Measurements from ENCODE around the gene GRM5.

Gene GRM5

GRCh38 chr11:88583251-88583650 lies 482.5 kb downstream of the GRM5 start:
- 82 to 95% methylated on average over 2 to 3 of the region's 4 CpGs for WGBS, 2 experiments (ENCODE audit: insufficient coverage in 2 of 2)
- no peaks in the 10 kb centered on the region for H3K36me3 ChIP-seq (ENCODE audit: control insufficient read depth, insufficient read depth, low read length)
- no peaks in the 10 kb centered on the region for H3K4me1 ChIP-seq (ENCODE audit: control insufficient read depth, insufficient read depth, low read length, poor library complexity, severe bottlenecking)
- no peak overlapping the region for H3K4me3 ChIP-seq (ENCODE audit: extremely low read depth, insufficient read depth, low read length, poor library complexity, severe bottlenecking)
- H3K9me3 ChIP-seq (ENCODE audit: control insufficient read depth, low read length), result no peaks in the 10 kb centered on the region
- H3K27ac ChIP-seq (ENCODE audit: low read depth, low read length, severe bottlenecking), result no peak overlapping the region

GRCh38 chr11:88579466-88579865 lies 486.3 kb downstream of the GRM5 start:
- no peak overlapping the region for H3K27ac ChIP-seq (ENCODE audit: low read depth, low read length, severe bottlenecking)
- H3K9me3 ChIP-seq (ENCODE audit: control insufficient read depth, low read length), result no peaks in the 10 kb centered on the region
- 77 to 89% methylated on average over 1 of the region's 1 CpG for WGBS, 2 experiments (ENCODE audit: insufficient coverage in 2 of 2)
- H3K36me3 ChIP-seq (ENCODE audit: control insufficient read depth, insufficient read depth, low read length), result no peaks in the 10 kb centered on the region
- H3K4me3 ChIP-seq (ENCODE audit: extremely low read depth, insufficient read depth, low read length, poor library complexity, severe bottlenecking), result no peak overlapping the region
- H3K4me1 ChIP-seq (ENCODE audit: control insufficient read depth, insufficient read depth, low read length, poor library complexity, severe bottlenecking), result no peaks in the 10 kb centered on the region

- Histone ChIP-seq H3K9me3 (ENCODE audit: control insufficient read depth, low read length) (no peaks in the 10 kb centered on the region), H3K36me3 (ENCODE audit: control insufficient read depth, insufficient read depth, low read length) (no peaks in the 10 kb centered on the region), H3K4me1 (ENCODE audit: control insufficient read depth, insufficient read depth, low read length, poor library complexity, severe bottlenecking) (no peaks in the 10 kb centered on the region), H3K27ac (ENCODE audit: low read depth, low read length, severe bottlenecking) (no peak overlapping the region), H3K4me3 (ENCODE audit: extremely low read depth, insufficient read depth, low read length, poor library complexity, severe bottlenecking) (no peak overlapping the region)
- WGBS, 2 experiments (ENCODE audit: insufficient coverage in 2 of 2), result 100% methylated on average over 1 of the region's 2 CpGs
Measured at GRCh38 chr11:88576741-88577140, 489.0 kb downstream of the GRM5 start.

- Histone ChIP-seq H3K9me3 (ENCODE audit: control insufficient read depth, low read length) (no peaks in the 10 kb centered on the region), H3K4me1 (ENCODE audit: control insufficient read depth, insufficient read depth, low read length, poor library complexity, severe bottlenecking) (no peaks in the 10 kb centered on the region), H3K4me3 (ENCODE audit: extremely low read depth, insufficient read depth, low read length, poor library complexity, severe bottlenecking) (no peak overlapping the region), H3K27ac (ENCODE audit: low read depth, low read length, severe bottlenecking) (no peak overlapping the region), H3K36me3 (ENCODE audit: control insufficient read depth, insufficient read depth, low read length) (no peaks in the 10 kb centered on the region)
- 83 to 93% methylated on average over 1 to 2 of the region's 2 CpGs for WGBS, 2 experiments (ENCODE audit: insufficient coverage in 2 of 2)
Measured at GRCh38 chr11:88575916-88576315, 489.9 kb downstream of the GRM5 start.

- Histone ChIP-seq H3K9me3 (ENCODE audit: control insufficient read depth, low read length) (no peaks in the 10 kb centered on the region), H3K4me1 (ENCODE audit: control insufficient read depth, insufficient read depth, low read length, poor library complexity, severe bottlenecking) (no peaks in the 10 kb centered on the region), H3K36me3 (ENCODE audit: control insufficient read depth, insufficient read depth, low read length) (no peaks in the 10 kb centered on the region), H3K4me3 (ENCODE audit: extremely low read depth, insufficient read depth, low read length, poor library complexity, severe bottlenecking) (no peak overlapping the region), H3K27ac (ENCODE audit: low read depth, low read length, severe bottlenecking) (no peak overlapping the region)
Measured at GRCh38 chr11:88569342-88569741, 496.4 kb downstream of the GRM5 start.

- Histone ChIP-seq H3K4me1 (ENCODE audit: control insufficient read depth, insufficient read depth, low read length, poor library complexity, severe bottlenecking) (peaks cover 11% of the 10 kb centered on the region), H3K4me3 (ENCODE audit: extremely low read depth, insufficient read depth, low read length, poor library complexity, severe bottlenecking) (no peak overlapping the region), H3K9me3 (ENCODE audit: control insufficient read depth, low read length) (no peaks in the 10 kb centered on the region), H3K36me3 (ENCODE audit: control insufficient read depth, insufficient read depth, low read length) (no peaks in the 10 kb centered on the region), H3K27ac (ENCODE audit: low read depth, low read length, severe bottlenecking) (no peak overlapping the region)
- WGBS, 2 experiments (ENCODE audit: insufficient coverage in 2 of 2), result 93 to 100% methylated on average over 1 to 2 of the region's 2 CpGs
Measured at GRCh38 chr11:88555829-88556202, 510.0 kb downstream of the GRM5 start.

GRCh38 chr11:88555018-88555828 lies 510.6 kb downstream of the GRM5 start:
- WGBS, 2 experiments (ENCODE audit: insufficient coverage in 2 of 2), result 98 to 100% methylated on average over 4 to 6 of the region's 7 CpGs
- no peak overlapping the region for H3K4me3 ChIP-seq (ENCODE audit: extremely low read depth, insufficient read depth, low read length, poor library complexity, severe bottlenecking)
- H3K9me3 ChIP-seq (ENCODE audit: control insufficient read depth, low read length), result no peaks in the 10 kb centered on the region
- H3K36me3 ChIP-seq (ENCODE audit: control insufficient read depth, insufficient read depth, low read length), result no peaks in the 10 kb centered on the region
- peaks cover 11% of the 10 kb centered on the region for H3K4me1 ChIP-seq (ENCODE audit: control insufficient read depth, insufficient read depth, low read length, poor library complexity, severe bottlenecking)
- no peak overlapping the region for H3K27ac ChIP-seq (ENCODE audit: low read depth, low read length, severe bottlenecking)

- no peaks in the 10 kb centered on the region for H3K36me3 ChIP-seq (ENCODE audit: control insufficient read depth, insufficient read depth, low read length)
- 90 to 93% methylated on average over 2 of the region's 2 CpGs for WGBS, 2 experiments (ENCODE audit: insufficient coverage in 2 of 2)
- H3K9me3 ChIP-seq (ENCODE audit: control insufficient read depth, low read length), result no peaks in the 10 kb centered on the region
- H3K4me1 ChIP-seq (ENCODE audit: control insufficient read depth, insufficient read depth, low read length, poor library complexity, severe bottlenecking), result peaks cover 11% of the 10 kb centered on the region
- no peak overlapping the region for H3K27ac ChIP-seq (ENCODE audit: low read depth, low read length, severe bottlenecking)
- no peak overlapping the region for H3K4me3 ChIP-seq (ENCODE audit: extremely low read depth, insufficient read depth, low read length, poor library complexity, severe bottlenecking)
Measured at GRCh38 chr11:88553204-88553603, 512.6 kb downstream of the GRM5 start.

GRCh38 chr11:88552379-88553062 lies 513.3 kb downstream of the GRM5 start:
- Histone ChIP-seq H3K4me3 (ENCODE audit: extremely low read depth, insufficient read depth, low read length, poor library complexity, severe bottlenecking) (no peak overlapping the region), H3K4me1 (ENCODE audit: control insufficient read depth, insufficient read depth, low read length, poor library complexity, severe bottlenecking) (peaks cover 11% of the 10 kb centered on the region), H3K9me3 (ENCODE audit: control insufficient read depth, low read length) (no peaks in the 10 kb centered on the region), H3K27ac (ENCODE audit: low read depth, low read length, severe bottlenecking) (no peak overlapping the region), H3K36me3 (ENCODE audit: control insufficient read depth, insufficient read depth, low read length) (no peaks in the 10 kb centered on the region)
- WGBS, 2 experiments (ENCODE audit: insufficient coverage in 2 of 2), result 0 to 29% methylated on average over 2 to 3 of the region's 3 CpGs

GRCh38 chr11:88544656-88545280 lies 521.0 kb downstream of the GRM5 start:
- no peaks in the 10 kb centered on the region for H3K36me3 ChIP-seq (ENCODE audit: control insufficient read depth, insufficient read depth, low read length)
- no peaks in the 10 kb centered on the region for H3K4me1 ChIP-seq (ENCODE audit: control insufficient read depth, insufficient read depth, low read length, poor library complexity, severe bottlenecking)
- no peaks in the 10 kb centered on the region for H3K9me3 ChIP-seq (ENCODE audit: control insufficient read depth, low read length)
- H3K27ac ChIP-seq (ENCODE audit: low read depth, low read length, severe bottlenecking), result no peak overlapping the region
- no peak overlapping the region for H3K4me3 ChIP-seq (ENCODE audit: extremely low read depth, insufficient read depth, low read length, poor library complexity, severe bottlenecking)
- WGBS, 2 experiments (ENCODE audit: insufficient coverage in 2 of 2), result 76 to 83% methylated on average over 3 of the region's 3 CpGs
